GM21723 (cell line): Measurements from ENCODE around the gene NDUFA5.
"Not testable (repeated sequence)": the region's sequence is repeated elsewhere in the genome, so short reads cannot be mapped to it uniquely, and the experiment has no call there.

Experiments
- ATAC-seq: cut with Tn5 transposase; IDR thresholded peaks from one replicate; pipeline ENCODE4 v1.9.1; 2021; ENCODE audit warnings: mild to moderate bottlenecking, moderate library complexity; ENCODE audit not compliant: unreplicated experiment

The NDUFA5 gene

DNA sequence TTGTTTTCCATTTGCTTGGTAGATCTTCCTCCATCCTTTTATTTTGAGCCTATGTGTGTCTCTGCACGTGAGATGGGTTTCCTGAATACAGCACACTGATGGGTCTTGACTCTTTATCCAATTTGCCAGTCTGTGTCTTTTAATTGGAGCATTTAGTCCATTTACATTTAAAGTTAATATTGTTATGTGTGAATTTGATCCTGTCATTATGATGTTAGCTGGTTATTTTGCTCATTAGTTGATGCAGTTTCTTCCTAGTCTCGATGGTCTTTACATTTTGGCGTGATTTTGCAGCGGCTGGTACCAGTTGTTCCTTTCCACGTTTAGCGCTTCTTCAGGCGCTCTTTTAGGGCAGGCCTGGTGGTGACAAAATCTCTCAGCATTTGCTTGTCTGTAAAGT is 31.1 kb downstream of the NDUFA5 start:
- ATAC-seq, result not testable (repeated sequence)

DNA sequence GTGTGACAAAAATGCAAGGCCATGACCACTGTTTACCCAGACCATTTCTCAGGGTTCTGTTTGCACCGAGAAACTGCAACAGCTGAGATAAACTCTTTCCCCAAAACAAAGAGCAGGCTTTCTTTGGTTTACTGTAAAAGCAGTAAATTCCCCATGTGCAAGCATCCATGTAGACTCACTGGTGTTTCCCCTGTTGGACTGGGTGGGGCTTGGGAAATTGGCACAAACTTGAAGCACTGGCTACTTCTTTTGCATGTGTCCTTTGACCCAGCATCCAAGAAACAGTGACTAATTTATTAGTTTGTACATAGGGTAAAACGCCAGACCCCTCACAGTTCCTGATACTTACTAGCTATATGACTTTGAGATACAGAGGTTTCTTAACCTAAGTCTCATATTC is 35.6 kb downstream of the NDUFA5 start:
- ATAC-seq, result no peak

DNA sequence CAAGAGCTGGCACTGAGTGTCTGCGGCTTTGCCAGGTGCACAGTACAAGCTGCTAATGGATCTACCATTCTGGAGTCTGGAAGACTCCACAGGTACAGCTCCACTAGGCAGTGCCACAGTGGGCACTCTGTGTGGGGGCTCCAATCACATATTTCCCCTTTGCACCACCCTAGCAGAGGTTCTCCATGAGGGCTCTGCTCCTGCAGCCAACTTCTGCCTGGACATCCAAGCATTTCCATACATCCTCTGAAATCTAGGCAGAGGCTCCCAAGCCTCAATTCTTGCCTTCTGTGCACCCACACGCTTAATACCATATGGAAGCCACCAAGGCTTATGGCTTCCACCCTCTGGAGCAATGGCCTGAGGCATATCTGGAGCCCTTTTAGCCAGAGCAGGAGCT is 52.4 kb downstream of the NDUFA5 start:
- no peak for ATAC-seq

DNA sequence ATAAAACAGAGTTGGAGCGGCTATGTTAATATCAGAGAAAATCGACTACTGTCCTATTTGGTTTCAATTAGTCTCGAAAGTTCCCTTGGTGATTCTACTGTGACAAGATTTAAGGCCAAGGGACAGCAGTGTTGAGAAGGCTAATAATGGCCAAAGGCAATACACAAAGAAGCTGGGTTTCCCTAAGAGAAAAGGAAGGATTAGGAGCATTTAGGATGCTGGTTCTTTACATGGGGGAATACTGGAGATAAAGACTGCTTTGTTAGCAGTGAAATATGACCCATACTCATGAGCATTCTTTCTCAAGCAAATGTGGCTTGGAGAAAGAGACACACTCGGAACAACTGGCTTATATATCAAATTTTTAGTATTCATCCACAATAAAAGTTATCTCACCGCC is 55.4 kb downstream of the NDUFA5 start:
- ATAC-seq, result no peak

DNA sequence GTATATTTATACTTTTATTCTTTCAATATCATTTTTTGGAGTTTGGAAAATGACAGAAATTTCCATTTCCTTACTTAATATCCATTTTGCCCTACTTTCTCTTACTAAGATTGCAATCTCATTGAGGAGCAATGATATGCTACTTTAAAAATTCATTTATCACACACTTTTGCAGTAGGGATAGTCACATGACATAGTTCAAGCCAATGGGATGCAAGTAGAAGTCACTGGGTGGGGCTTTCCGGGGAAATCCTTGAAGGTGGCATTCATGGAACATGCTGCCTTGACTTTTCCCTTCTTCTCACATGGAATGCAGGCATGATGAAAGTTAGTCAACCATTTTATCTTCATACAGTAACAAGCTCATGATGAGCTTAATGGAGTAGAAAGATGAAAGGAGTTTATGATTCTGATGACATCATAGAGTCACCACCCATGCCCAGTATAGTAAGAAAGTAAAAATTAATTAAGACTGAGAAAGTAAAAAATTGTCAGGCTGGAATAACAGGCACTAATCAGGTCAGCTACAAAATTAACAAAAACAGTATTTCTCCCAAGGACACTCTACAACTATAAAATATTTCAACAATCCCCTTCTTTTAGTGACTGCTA is 56.6 kb downstream of the NDUFA5 start:
- ATAC-seq, result no peak

DNA sequence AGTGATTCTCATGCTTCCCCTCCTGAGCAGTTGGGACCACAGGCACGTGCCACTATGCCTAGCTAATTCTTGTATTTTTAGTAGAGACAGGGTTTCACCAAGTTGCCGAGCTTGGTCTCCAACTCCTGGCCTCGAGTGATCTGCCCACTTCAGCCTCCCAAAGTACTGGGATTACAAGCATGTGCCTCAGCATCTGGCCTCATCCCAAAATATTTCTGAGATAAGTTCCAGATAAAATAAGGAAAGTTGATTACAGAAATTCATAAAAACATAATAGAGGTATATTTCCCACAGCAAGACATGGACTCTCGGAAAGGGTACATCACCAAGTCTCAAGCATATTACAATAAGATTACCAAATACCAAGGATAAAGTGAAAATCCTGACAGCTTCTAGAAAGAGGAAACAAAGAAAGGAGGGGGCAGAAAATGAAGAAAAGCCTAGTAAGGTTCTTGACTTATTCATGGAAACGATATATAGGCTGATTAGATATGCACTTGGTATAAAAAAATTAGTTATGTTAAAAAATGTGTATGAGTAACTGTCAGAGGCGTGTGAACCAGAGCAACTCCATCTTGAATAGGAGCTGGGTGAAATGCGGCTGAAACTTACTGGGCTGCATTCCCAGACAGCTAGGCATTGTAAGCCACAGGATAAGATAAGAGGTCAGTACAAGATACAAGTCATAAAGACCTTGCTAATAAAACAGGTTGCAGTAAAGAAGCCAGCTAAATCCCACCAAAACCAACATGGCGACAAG is 58.2 kb downstream of the NDUFA5 start:
- ATAC-seq, result no peak

DNA sequence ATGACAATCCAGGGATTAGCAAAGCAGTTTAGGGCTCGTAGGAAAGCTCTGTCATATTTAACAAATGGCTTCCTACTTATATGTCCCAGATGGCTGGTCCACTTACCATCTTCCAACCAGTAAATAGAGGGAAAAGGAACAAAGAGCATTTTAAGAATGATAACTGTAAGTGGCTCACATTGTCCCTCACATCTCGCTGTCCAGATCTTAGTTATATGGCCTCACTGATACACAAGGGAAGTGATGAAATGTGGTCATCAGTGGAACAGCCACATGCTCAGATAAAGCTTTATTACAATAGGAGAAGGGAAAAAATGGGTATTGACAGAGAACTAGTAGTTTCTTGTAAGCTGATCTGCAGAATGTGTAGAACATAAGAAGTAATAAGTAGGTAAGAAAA is 59.0 kb downstream of the NDUFA5 start:
- no peak for ATAC-seq

DNA sequence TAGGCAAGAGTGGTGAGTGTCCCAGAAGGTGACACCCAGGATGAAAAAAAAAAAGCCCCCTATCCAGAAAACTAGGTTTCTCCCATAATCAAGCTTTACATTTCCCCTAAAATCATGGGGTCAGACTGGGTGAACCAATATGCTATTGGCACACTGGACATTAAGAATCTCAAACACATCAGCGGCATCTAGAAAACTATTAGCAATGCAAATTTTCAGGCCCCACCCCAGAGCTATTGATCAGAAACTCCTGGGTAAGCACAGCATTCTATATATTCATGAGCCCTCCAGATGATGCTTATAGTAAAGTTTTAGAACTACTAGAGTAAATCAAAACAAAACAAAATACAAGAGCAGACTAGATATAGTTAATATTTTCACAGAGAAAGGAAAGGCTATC is 59.6 kb downstream of the NDUFA5 start:
- no peak for ATAC-seq

DNA sequence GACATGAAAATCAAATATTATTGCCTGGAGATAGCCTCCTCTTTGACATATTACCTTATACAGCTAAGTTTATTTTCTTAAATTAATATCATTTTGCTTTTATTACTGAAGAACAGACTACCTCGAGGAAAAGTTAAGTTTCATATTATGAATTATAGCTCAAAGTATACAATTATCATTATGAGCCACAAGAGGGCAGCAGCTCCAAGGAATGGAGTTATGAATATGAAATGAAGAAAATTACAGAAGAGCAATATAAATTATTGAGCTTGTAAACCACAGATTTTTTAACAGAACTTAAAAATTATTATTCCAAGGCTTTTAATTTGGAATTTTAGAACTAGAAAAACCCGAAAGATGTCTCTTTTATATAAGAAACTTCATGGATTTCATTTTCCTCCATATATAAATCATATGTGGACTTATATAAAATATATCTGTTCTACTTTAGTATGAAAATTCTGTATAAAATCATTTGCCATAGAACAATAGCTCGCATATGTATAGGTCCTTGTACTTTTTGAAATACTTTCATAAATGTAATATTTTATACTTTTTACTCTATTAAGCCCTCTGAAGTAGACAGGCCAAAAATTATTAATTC is 63.3 kb downstream of the NDUFA5 start:
- ATAC-seq, result peak; percentile 73

DNA sequence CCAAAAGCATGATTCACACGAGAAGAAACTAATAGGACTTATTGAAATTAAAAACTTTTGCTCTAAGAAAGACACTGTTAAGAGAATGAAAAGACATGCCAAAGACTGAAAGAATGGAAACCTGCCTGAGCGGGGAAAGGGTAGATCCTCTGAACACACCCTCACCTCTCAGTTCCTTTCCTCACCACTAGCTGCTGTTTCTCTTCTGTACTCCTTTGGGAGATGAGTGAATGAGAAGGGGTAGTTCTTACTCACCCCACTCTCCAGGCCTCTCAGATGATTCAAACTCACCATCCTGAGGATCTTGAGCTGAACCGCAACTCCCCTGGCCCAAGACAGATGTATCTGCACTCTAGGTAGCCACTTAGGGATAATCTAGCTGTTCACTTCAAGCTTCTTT is 65.1 kb downstream of the NDUFA5 start:
- peak; percentile 57 for ATAC-seq
